WERI-Rb-1 (cell line): ENCODE results near the gene NECAP2.

Experiments used
- DNase-seq: peaks from one replicate; pipeline ENCODE4 v3.0.0-alpha.2; 2020
- H3K27ac ChIP-seq: fragments of 250-450 bp; sonication (Bioruptor Pico); 2 replicates; pipeline ENCODE4 v1.5.1; 2020; ENCODE audit warnings: mild to moderate bottlenecking, moderate library complexity
- H3K27me3 ChIP-seq: fragments of 250-450 bp; sonication (Bioruptor Pico); 2 replicates; pipeline ENCODE4 v1.5.1; 2021; ENCODE audit warnings: mild to moderate bottlenecking, low read depth, moderate library complexity; ENCODE audit not compliant: insufficient read depth, severe bottlenecking
- H3K36me3 ChIP-seq: fragments of 250-450 bp; sonication (Bioruptor Pico); 2 replicates; pipeline ENCODE4 v1.5.1; 2020; ENCODE audit warnings: mild to moderate bottlenecking, moderate library complexity
- H3K4me3 ChIP-seq: 2 replicates; pipeline ENCODE4 v1.5.1; 2011; ENCODE audit warnings: low read depth, mild to moderate bottlenecking, control low read depth, low read length
- H3K9me3 ChIP-seq: fragments of 250-450 bp; sonication (Bioruptor Pico); 2 replicates; pipeline ENCODE4 v1.5.1; 2021; ENCODE audit warnings: mild to moderate bottlenecking, moderate library complexity; ENCODE audit not compliant: severe bottlenecking
- TF ChIP-seq, protein P1 (sequence below): IDR thresholded peaks from 2 replicates; pipeline ENCODE4 v1.5.1; 2011; ENCODE audit warnings: low read depth, mild to moderate bottlenecking, control low read depth, inconsistent platforms, low read length

NECAP2 gene, protein sequence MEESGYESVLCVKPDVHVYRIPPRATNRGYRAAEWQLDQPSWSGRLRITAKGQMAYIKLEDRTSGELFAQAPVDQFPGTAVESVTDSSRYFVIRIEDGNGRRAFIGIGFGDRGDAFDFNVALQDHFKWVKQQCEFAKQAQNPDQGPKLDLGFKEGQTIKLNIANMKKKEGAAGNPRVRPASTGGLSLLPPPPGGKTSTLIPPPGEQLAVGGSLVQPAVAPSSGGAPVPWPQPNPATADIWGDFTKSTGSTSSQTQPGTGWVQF

DNA sequence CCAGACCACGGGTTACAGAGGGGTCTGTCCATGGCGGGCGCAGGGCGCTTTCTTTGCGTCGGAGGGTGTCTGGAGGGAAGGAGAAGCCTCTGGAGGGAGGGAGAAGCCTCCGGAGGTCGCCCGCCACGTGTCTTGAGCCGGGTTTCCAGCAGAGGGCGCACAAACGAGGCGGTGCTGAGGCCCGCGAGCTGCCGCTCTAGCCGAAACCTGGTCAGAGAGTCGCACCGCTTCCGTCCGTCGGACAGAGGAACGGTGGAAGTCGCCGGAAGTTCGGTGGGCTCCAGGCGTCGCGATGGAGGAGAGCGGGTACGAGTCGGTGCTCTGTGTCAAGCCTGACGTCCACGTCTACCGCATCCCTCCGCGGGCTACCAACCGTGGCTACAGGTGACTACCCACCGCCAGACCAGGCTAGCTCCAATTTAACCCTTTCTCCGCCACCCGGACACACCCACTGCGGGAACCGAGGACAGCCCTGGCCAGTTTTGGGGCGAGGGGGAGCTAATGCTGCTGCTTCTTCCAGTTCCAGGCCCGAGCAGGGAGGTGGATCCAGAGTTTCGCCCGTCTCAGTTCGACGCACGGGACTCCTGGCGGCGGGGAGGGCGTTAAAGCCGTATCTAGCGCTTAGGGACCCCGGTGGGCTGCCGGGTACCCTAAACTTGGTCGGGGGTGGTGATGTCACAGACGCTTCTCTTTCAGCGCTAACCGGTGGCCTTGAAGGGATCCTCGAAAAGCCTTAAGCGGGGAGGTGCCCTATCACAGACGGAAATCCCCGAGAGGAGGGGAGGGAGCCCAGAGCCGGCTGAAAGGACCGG, at the start of gene NECAP2:
Gene NECAP2 (plus strand): TSS at position 255 of the 812 bp plus-strand sequence. CDS start 38 bp downstream, at position 293.
- peak within 1 kb of the TSS; percentile 76 for H3K27ac ChIP-seq
- DNase-seq, result peak; percentile 94
- no peaks in the 10 kb centered on the region for H3K9me3 ChIP-seq
- TF ChIP-seq, protein P1, sequence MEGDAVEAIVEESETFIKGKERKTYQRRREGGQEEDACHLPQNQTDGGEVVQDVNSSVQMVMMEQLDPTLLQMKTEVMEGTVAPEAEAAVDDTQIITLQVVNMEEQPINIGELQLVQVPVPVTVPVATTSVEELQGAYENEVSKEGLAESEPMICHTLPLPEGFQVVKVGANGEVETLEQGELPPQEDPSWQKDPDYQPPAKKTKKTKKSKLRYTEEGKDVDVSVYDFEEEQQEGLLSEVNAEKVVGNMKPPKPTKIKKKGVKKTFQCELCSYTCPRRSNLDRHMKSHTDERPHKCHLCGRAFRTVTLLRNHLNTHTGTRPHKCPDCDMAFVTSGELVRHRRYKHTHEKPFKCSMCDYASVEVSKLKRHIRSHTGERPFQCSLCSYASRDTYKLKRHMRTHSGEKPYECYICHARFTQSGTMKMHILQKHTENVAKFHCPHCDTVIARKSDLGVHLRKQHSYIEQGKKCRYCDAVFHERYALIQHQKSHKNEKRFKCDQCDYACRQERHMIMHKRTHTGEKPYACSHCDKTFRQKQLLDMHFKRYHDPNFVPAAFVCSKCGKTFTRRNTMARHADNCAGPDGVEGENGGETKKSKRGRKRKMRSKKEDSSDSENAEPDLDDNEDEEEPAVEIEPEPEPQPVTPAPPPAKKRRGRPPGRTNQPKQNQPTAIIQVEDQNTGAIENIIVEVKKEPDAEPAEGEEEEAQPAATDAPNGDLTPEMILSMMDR, result peak; percentile 94
- H3K27me3 ChIP-seq, result no peaks in the 10 kb centered on the region
- H3K4me3 ChIP-seq, result peak within 1 kb of the TSS; percentile 82
- peaks cover 28% of the 10 kb centered on the region for H3K36me3 ChIP-seq

- no peaks in the 10 kb centered on the region for H3K9me3 ChIP-seq
- peak; percentile 56 for DNase-seq
- peak overlapping the region; percentile 46 for H3K27ac ChIP-seq
- TF ChIP-seq, protein P1, result no peak
- no peaks in the 10 kb centered on the region for H3K27me3 ChIP-seq
- H3K36me3 ChIP-seq, result peaks cover 34% of the 10 kb centered on the region
- H3K4me3 ChIP-seq, result no peak overlapping the region
Measured at GRCh38 chr1:16391411-16391810, 49.1 kb upstream of the NECAP2 start.

DNA sequence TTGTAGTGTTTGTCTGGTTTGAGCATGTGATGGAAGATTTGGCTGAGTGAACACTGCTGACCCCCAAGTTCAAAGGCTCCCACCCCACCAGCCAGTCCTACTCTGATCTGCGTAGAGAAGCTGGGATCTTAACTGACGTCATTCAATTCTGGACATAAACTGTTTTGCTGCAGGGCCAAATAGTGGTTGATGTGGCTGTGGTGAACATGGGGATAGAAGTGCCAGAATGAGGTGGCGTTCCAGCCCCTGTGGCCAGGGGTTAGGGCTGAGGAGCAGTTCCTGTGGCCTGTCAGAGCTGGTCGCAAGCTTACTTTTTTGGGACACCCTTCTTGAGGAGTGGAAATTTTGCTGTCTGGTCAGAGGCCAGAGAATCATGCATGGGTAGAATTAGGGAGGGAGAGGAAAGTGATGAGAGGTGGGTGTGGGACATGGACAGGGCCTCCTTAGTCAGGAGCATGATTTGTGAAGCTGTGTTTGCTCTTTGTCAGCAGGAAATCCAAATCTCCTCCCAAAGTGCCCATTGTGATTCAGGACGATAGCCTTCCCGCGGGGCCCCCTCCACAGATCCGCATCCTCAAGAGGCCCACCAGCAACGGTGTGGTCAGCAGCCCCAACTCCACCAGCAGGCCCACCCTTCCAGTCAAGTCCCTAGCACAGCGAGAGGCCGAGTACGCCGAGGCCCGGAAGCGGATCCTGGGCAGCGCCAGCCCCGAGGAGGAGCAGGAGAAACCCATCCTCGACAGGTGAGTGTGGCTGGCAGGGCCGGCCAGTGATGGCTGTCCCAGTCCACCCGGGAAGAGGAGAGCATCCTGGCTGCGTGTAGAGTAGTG, 47.6 kb upstream of the NECAP2 start:
- Histone ChIP-seq H3K27me3 (no peaks in the 10 kb centered on the region), H3K27ac (no peak overlapping the region), H3K36me3 (peaks cover 43% of the 10 kb centered on the region), H3K4me3 (no peak overlapping the region), H3K9me3 (no peaks in the 10 kb centered on the region)
- no peak for DNase-seq
- TF ChIP-seq, protein P1, result no peak

- H3K27me3 ChIP-seq, result no peaks in the 10 kb centered on the region
- DNase-seq, result no peak
- no peak overlapping the region for H3K27ac ChIP-seq
- peaks cover 47% of the 10 kb centered on the region for H3K36me3 ChIP-seq
- H3K9me3 ChIP-seq, result no peaks in the 10 kb centered on the region
- TF ChIP-seq, protein P1, result no peak
- H3K4me3 ChIP-seq, result no peak overlapping the region
Measured at GRCh38 chr1:16393570-16394521, 46.7 kb upstream of the NECAP2 start.

DNA sequence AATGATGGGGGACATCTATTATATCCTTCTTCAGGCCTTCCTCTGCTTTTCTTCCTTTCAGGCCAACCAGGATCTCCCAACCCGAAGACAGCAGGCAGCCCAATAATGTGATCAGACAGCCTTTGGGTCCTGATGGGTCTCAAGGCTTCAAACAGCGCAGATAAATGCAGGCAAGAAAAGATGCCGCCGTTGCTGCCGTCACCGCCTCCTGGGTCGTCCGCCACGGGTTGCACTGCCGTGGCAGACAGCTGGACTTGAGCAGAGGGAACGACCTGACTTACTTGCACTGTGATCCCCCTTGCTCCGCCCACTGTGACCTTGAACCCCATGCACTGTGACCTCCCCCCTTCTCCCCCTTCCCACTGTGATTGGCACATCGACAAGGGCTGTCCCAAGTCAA, 45.5 kb upstream of the NECAP2 start:
- TF ChIP-seq, protein P1, result no peak
- DNase-seq, result no peak
- Histone ChIP-seq H3K27me3 (no peaks in the 10 kb centered on the region), H3K36me3 (peaks cover 51% of the 10 kb centered on the region), H3K4me3 (no peak overlapping the region), H3K27ac (no peak overlapping the region), H3K9me3 (no peaks in the 10 kb centered on the region)
